Measurements from ENCODE around the gene RNF115. TPM values are rescaled to one million over a fixed set of nuclear protein-coding genes. Genes with fewer than 3 reads are reported as not detected.

Gene RNF115
- total and polyA plus RNA-seq, 2 donors from 2014 or later, result 12.3 to 18.0 TPM

- H3K36me3 ChIP-seq (ENCODE audit: control insufficient read depth in 2 of 3, insufficient read depth in 3 of 3, low read length in 3 of 3), result peaks cover 0 to 2% (median 0%) of the 10 kb centered on the region in 3 donors
- no peak overlapping the region for H3K27ac ChIP-seq (ENCODE audit: low read depth in 2 of 2, low read length in 2 of 2)
- intact Hi-C loops (cut with DNase I), result no loop called here
- no peak overlapping the region for H3K4me3 ChIP-seq (ENCODE audit: low read length in 3 of 3)
- no peak for DNase-seq
- no peak for TF ChIP-seq CTCF (IDR thresholded peaks at IDR 0.05; ENCODE audit: borderline replicate concordance, extremely low read depth, insufficient read depth)
- H3K9ac ChIP-seq (ENCODE audit: low read length in 3 of 3), result no peak overlapping the region
- FAIRE-seq, result no peak
- H3K9me3 ChIP-seq (ENCODE audit: control insufficient read depth in 2 of 3, insufficient read depth in 1 of 3, low read length in 3 of 3), result no peaks in the 10 kb centered on the region
- no peaks in the 10 kb centered on the region for H3K27me3 ChIP-seq (ENCODE audit: control insufficient read depth, insufficient read depth, low read length)
- H3K4me1 ChIP-seq (ENCODE audit: control insufficient read depth in 2 of 3, insufficient read depth in 2 of 3, low read depth in 1 of 3, low read length in 3 of 3), result no peaks in the 10 kb centered on the region
Observed at GRCh38 chr1:145736191-145736590, 87.7 kb downstream of the RNF115 start.

GRCh38 chr1:145730900-145731299, 93.0 kb downstream of the RNF115 start:
- Histone ChIP-seq H3K4me1 (ENCODE audit: control insufficient read depth in 2 of 3, insufficient read depth in 2 of 3, low read depth in 1 of 3, low read length in 3 of 3) (no peaks in the 10 kb centered on the region), H3K9me3 (ENCODE audit: control insufficient read depth in 2 of 3, insufficient read depth in 1 of 3, low read length in 3 of 3) (no peaks in the 10 kb centered on the region), H3K36me3 (ENCODE audit: control insufficient read depth in 2 of 3, insufficient read depth in 3 of 3, low read length in 3 of 3) (no peaks in the 10 kb centered on the region), H3K27me3 (ENCODE audit: control insufficient read depth, insufficient read depth, low read length) (no peaks in the 10 kb centered on the region), H3K4me3 (ENCODE audit: low read length in 3 of 3) (no peak overlapping the region), H3K27ac (ENCODE audit: low read depth in 2 of 2, low read length in 2 of 2) (no peak overlapping the region), H3K9ac (ENCODE audit: low read length in 3 of 3) (no peak overlapping the region)
- intact Hi-C loops (cut with DNase I), result no loop called here
- TF ChIP-seq CTCF (IDR thresholded peaks at IDR 0.05; ENCODE audit: borderline replicate concordance, extremely low read depth, insufficient read depth), result no peak
- FAIRE-seq (no peak), DNase-seq (no peak)

GRCh38 chr1:145730467-145730866, 93.4 kb downstream of the RNF115 start:
- TF ChIP-seq CTCF (IDR thresholded peaks at IDR 0.05; ENCODE audit: borderline replicate concordance, extremely low read depth, insufficient read depth), result no peak
- Histone ChIP-seq H3K4me1 (ENCODE audit: control insufficient read depth in 2 of 3, insufficient read depth in 2 of 3, low read depth in 1 of 3, low read length in 3 of 3) (no peaks in the 10 kb centered on the region), H3K4me3 (ENCODE audit: low read length in 3 of 3) (no peak overlapping the region), H3K27ac (ENCODE audit: low read depth in 2 of 2, low read length in 2 of 2) (no peak overlapping the region), H3K9ac (ENCODE audit: low read length in 3 of 3) (no peak overlapping the region), H3K27me3 (ENCODE audit: control insufficient read depth, insufficient read depth, low read length) (no peaks in the 10 kb centered on the region), H3K9me3 (ENCODE audit: control insufficient read depth in 2 of 3, insufficient read depth in 1 of 3, low read length in 3 of 3) (no peaks in the 10 kb centered on the region), H3K36me3 (ENCODE audit: control insufficient read depth in 2 of 3, insufficient read depth in 3 of 3, low read length in 3 of 3) (no peaks in the 10 kb centered on the region)
- intact Hi-C loops (cut with DNase I), result no loop called here
- FAIRE-seq (no peak), DNase-seq (no peak)
